ENCODE measurements around the gene MYZAP. TPM values are rescaled to one million over a fixed set of nuclear protein-coding genes. Genes with fewer than 3 reads are reported as not detected.

Gene MYZAP
- polyA plus RNA-seq, 1 experiment = not detected

- Histone ChIP-seq H3K27ac (ENCODE audit: low read depth, low read length) (no peak overlapping the region), H3K9me3 (ENCODE audit: control insufficient read depth, insufficient read depth, low read length) (no peaks in the 10 kb centered on the region), H3K4me3 (ENCODE audit: low read depth, low read length) (no peak overlapping the region), H3K27me3 (ENCODE audit: control insufficient read depth, insufficient read depth, low read length) (peaks cover 3% of the 10 kb centered on the region)
- no peak for TF ChIP-seq CTCF (IDR thresholded peaks at IDR 0.05; ENCODE audit: low read depth, low read length)
- ChIA-PET CTCF (no interaction called here), POLR2A (no interaction called here)
- no peak for DNase-seq (ENCODE audit: low read depth, low spot score)
Observed at GRCh38 chr15:57698991-57699390, 107.3 kb downstream of the MYZAP start.

- H3K9me3 ChIP-seq (ENCODE audit: control insufficient read depth, insufficient read depth, low read length) = peaks cover 2% of the 10 kb centered on the region; the same call in 1 of the 2 replicates
- ChIA-PET POLR2A (no interaction called here), CTCF (no interaction called here)
- peaks cover 3% of the 10 kb centered on the region for H3K27me3 ChIP-seq (ENCODE audit: control insufficient read depth, insufficient read depth, low read length)
- H3K4me3 ChIP-seq (ENCODE audit: low read depth, low read length) = no peak overlapping the region
- no peak for TF ChIP-seq CTCF (IDR thresholded peaks at IDR 0.05; ENCODE audit: low read depth, low read length)
- no peak overlapping the region for H3K27ac ChIP-seq (ENCODE audit: low read depth, low read length)
- DNase-seq (ENCODE audit: low read depth, low spot score) = no peak
Observed at GRCh38 chr15:57703387-57703786, 111.7 kb downstream of the MYZAP start.

- Histone ChIP-seq H3K27me3 (ENCODE audit: control insufficient read depth, insufficient read depth, low read length) (peaks cover 3% of the 10 kb centered on the region), H3K27ac (ENCODE audit: low read depth, low read length) (no peak overlapping the region), H3K9me3 (ENCODE audit: control insufficient read depth, insufficient read depth, low read length) (peaks cover 2% of the 10 kb centered on the region; the same call in 1 of the 2 replicates), H3K4me3 (ENCODE audit: low read depth, low read length) (no peak overlapping the region)
- ChIA-PET POLR2A (no interaction called here), CTCF (interaction anchor here (0.8 to 1.2 kb wide), 3 partner anchors 28 to 156 kb away, joined by 3 to 5 read pairs (median 4); no protein-coding TSS in a partner anchor)
- TF ChIP-seq CTCF (IDR thresholded peaks at IDR 0.05; ENCODE audit: low read depth, low read length) = no peak
- no peak for DNase-seq (ENCODE audit: low read depth, low spot score)
Observed at GRCh38 chr15:57704441-57704840, 112.7 kb downstream of the MYZAP start.

GRCh38 chr15:57705746-57706404 is 114.2 kb downstream of the MYZAP start:
- CTCF ChIA-PET = interaction anchor here (0.6 to 4.0 kb wide), 4 partner anchors 27 to 155 kb away, joined by 3 to 23 read pairs (median 9); no protein-coding TSS in a partner anchor
- Histone ChIP-seq H3K27ac (ENCODE audit: low read depth, low read length) (peak overlapping the region; percentile 80), H3K27me3 (ENCODE audit: control insufficient read depth, insufficient read depth, low read length) (peaks cover 3% of the 10 kb centered on the region), H3K9me3 (ENCODE audit: control insufficient read depth, insufficient read depth, low read length) (peaks cover 2% of the 10 kb centered on the region; the same call in 1 of the 2 replicates), H3K4me3 (ENCODE audit: low read depth, low read length) (peak overlapping the region; percentile 54)
- POLR2A ChIA-PET = interaction anchor here (0.9 kb wide), 2 partner anchors 38 to 50 kb away, joined by 3 read pairs; no protein-coding TSS in a partner anchor
- TF ChIP-seq CTCF (IDR thresholded peaks at IDR 0.05; ENCODE audit: low read depth, low read length) = no peak
- DNase-seq (ENCODE audit: low read depth, low spot score) = no peak

Measured in AG04450 (cell line).